Measurements from ENCODE around the gene ZFP37.

Gene ZFP37

GRCh38 chr9:113042884-113043657 lies 13.5 kb downstream of the ZFP37 start:
- H3K36me3 ChIP-seq (ENCODE audit: control insufficient read depth, low read depth, low read length): peaks cover 33% of the 10 kb centered on the region
- no peak overlapping the region for H3K4me3 ChIP-seq (ENCODE audit: low read length)
- H3K9ac ChIP-seq (ENCODE audit: low read length): no peak overlapping the region
- no peak overlapping the region for H3K27ac ChIP-seq (ENCODE audit: low read length)
- no peaks in the 10 kb centered on the region for H3K4me1 ChIP-seq (ENCODE audit: control insufficient read depth, low read depth, low read length)
- no peaks in the 10 kb centered on the region for H3K27me3 ChIP-seq (ENCODE audit: control insufficient read depth, insufficient read depth, low read length)
- peaks cover 79% of the 10 kb centered on the region for H3K9me3 ChIP-seq (ENCODE audit: control insufficient read depth, low read depth, low read length)

- Histone ChIP-seq H3K36me3 (ENCODE audit: control insufficient read depth, low read depth, low read length) (no peaks in the 10 kb centered on the region), H3K9me3 (ENCODE audit: control insufficient read depth, low read depth, low read length) (peaks cover 36% of the 10 kb centered on the region), H3K4me3 (ENCODE audit: low read length) (no peak overlapping the region), H3K4me1 (ENCODE audit: control insufficient read depth, low read depth, low read length) (no peaks in the 10 kb centered on the region), H3K27me3 (ENCODE audit: control insufficient read depth, insufficient read depth, low read length) (no peaks in the 10 kb centered on the region), H3K27ac (ENCODE audit: low read length) (no peak overlapping the region), H3K9ac (ENCODE audit: low read length) (no peak overlapping the region)
Observed at GRCh38 chr9:113026200-113026599, 30.3 kb downstream of the ZFP37 start.

GRCh38 chr9:113018247-113018646 lies 38.3 kb downstream of the ZFP37 start:
- Histone ChIP-seq H3K27me3 (ENCODE audit: control insufficient read depth, insufficient read depth, low read length) (no peaks in the 10 kb centered on the region), H3K4me3 (ENCODE audit: low read length) (no peak overlapping the region), H3K36me3 (ENCODE audit: control insufficient read depth, low read depth, low read length) (no peaks in the 10 kb centered on the region), H3K4me1 (ENCODE audit: control insufficient read depth, low read depth, low read length) (no peaks in the 10 kb centered on the region), H3K27ac (ENCODE audit: low read length) (no peak overlapping the region), H3K9me3 (ENCODE audit: control insufficient read depth, low read depth, low read length) (peaks cover 10% of the 10 kb centered on the region), H3K9ac (ENCODE audit: low read length) (no peak overlapping the region)

- peaks cover 7% of the 10 kb centered on the region for H3K9me3 ChIP-seq (ENCODE audit: control insufficient read depth, low read depth, low read length)
- peaks cover 1% of the 10 kb centered on the region for H3K36me3 ChIP-seq (ENCODE audit: control insufficient read depth, low read depth, low read length)
- peaks cover 6% of the 10 kb centered on the region for H3K4me1 ChIP-seq (ENCODE audit: control insufficient read depth, low read depth, low read length)
- peak overlapping the region; percentile 76 for H3K9ac ChIP-seq (ENCODE audit: low read length)
- peak overlapping the region; percentile 79 for H3K4me3 ChIP-seq (ENCODE audit: low read length)
- no peak overlapping the region for H3K27ac ChIP-seq (ENCODE audit: low read length)
- H3K27me3 ChIP-seq (ENCODE audit: control insufficient read depth, insufficient read depth, low read length): no peaks in the 10 kb centered on the region
Observed at GRCh38 chr9:113012492-113012891, 44.0 kb downstream of the ZFP37 start.

GRCh38 chr9:113011911-113012381 lies 44.6 kb downstream of the ZFP37 start, which contains the start of gene ZNF883:
Gene ZNF883, minus strand, starts transcription at chr9:113012192.
- Histone ChIP-seq H3K27me3 (ENCODE audit: control insufficient read depth, insufficient read depth, low read length) (no peaks in the 10 kb centered on the region), H3K36me3 (ENCODE audit: control insufficient read depth, low read depth, low read length) (peaks cover 3% of the 10 kb centered on the region), H3K4me3 (ENCODE audit: low read length) (peak within 1 kb of the TSS; percentile 79), H3K9me3 (ENCODE audit: control insufficient read depth, low read depth, low read length) (peaks cover 10% of the 10 kb centered on the region), H3K9ac (ENCODE audit: low read length) (peak within 1 kb of the TSS; percentile 76), H3K4me1 (ENCODE audit: control insufficient read depth, low read depth, low read length) (peaks cover 6% of the 10 kb centered on the region), H3K27ac (ENCODE audit: low read length) (no peak within 1 kb of the TSS)

GRCh38 chr9:113005777-113006176 lies 50.7 kb downstream of the ZFP37 start:
- Histone ChIP-seq H3K9me3 (ENCODE audit: control insufficient read depth, low read depth, low read length) (peaks cover 50% of the 10 kb centered on the region), H3K9ac (ENCODE audit: low read length) (no peak overlapping the region), H3K36me3 (ENCODE audit: control insufficient read depth, low read depth, low read length) (peaks cover 16% of the 10 kb centered on the region), H3K4me1 (ENCODE audit: control insufficient read depth, low read depth, low read length) (no peaks in the 10 kb centered on the region), H3K27ac (ENCODE audit: low read length) (no peak overlapping the region), H3K27me3 (ENCODE audit: control insufficient read depth, insufficient read depth, low read length) (no peaks in the 10 kb centered on the region), H3K4me3 (ENCODE audit: low read length) (no peak overlapping the region)

- Histone ChIP-seq H3K9me3 (ENCODE audit: control insufficient read depth, low read depth, low read length) (peaks cover 88% of the 10 kb centered on the region), H3K27ac (ENCODE audit: low read length) (no peak overlapping the region), H3K4me1 (ENCODE audit: control insufficient read depth, low read depth, low read length) (no peaks in the 10 kb centered on the region), H3K4me3 (ENCODE audit: low read length) (no peak overlapping the region), H3K9ac (ENCODE audit: low read length) (no peak overlapping the region), H3K36me3 (ENCODE audit: control insufficient read depth, low read depth, low read length) (peaks cover 47% of the 10 kb centered on the region), H3K27me3 (ENCODE audit: control insufficient read depth, insufficient read depth, low read length) (no peaks in the 10 kb centered on the region)
Observed at GRCh38 chr9:112997236-112997941, 59.1 kb downstream of the ZFP37 start.
